B cell (primary cell): ENCODE data around the gene C3orf18. TPM values are rescaled to one million over a fixed set of nuclear protein-coding genes. Genes with fewer than 3 reads are reported as not detected.
"Not testable (repeated sequence)": the region's sequence is repeated elsewhere in the genome, so short reads cannot be mapped to it uniquely, and the experiment has no call there.

ENCODE experiments used
- ATAC-seq: fragments of 200-7000 bp; cut with Tn5 transposase; one replicate; pipeline ENCODE4 v1.10.0; 2021; ENCODE audit warnings: low read depth, mild to moderate bottlenecking, moderate number of reproducible peaks, moderate library complexity
- CTCF ChIA-PET: fragments of 350-600 bp; sonication (Branson Sonifier 250); formaldehyde crosslinking; loops from one replicate; lab custom pipeline; 2021; ENCODE audit warnings: antibody characterized with exemption, inconsistent platforms; lab: Charles Lee
- POLR2A ChIA-PET: fragments of 350-600 bp; sonication (Branson Sonifier 250); formaldehyde crosslinking; loops from one replicate; lab custom pipeline; 2021; ENCODE audit warnings: antibody characterized with exemption; lab: Charles Lee
- DNase-seq: peaks from one replicate; pipeline ENCODE4 v3.0.0; 2013
- H2AFZ ChIP-seq: 2 replicates; pipeline ENCODE4 v1.6.1; 2012; ENCODE audit warnings: mild to moderate bottlenecking, low read depth, low read length; ENCODE audit not compliant: insufficient read depth, poor library complexity, severe bottlenecking
- H3K27ac ChIP-seq, 2 donors: 1 replicate in 1 of 2; 2 replicates in 1 of 2; pipeline ENCODE4 v1.5.1; 2012 to 2013; ENCODE audit warnings: low read length in 2 of 2, mild to moderate bottlenecking in 2 of 2, moderate library complexity in 1 of 2
- H3K27me3 ChIP-seq, 4 experiments: fragments of 200-600 bp in 1 of 4; sonication (generic) in 1 of 4; replicated peaks in 1 of 4; 1 replicate in 2 of 4; 2 replicates in 2 of 4; pipeline versions ENCODE4 v1.6.1 to v1.7.0; 2013 to 2016; ENCODE audit warnings: low read length in 3 of 4, mild to moderate bottlenecking in 2 of 4, mixed read lengths in 1 of 4, moderate library complexity in 1 of 4; ENCODE audit not compliant: insufficient read depth in 4 of 4, control insufficient read depth in 3 of 4; ENCODE audit errors: control extremely low read depth in 1 of 4
- H3K36me3 ChIP-seq, 2 experiments: replicated peaks in 1 of 2; 1 replicate in 1 of 2; 2 replicates in 1 of 2; pipeline versions ENCODE4 v1.6.1 to v1.7.1; 2013; ENCODE audit warnings: low read length in 1 of 2; ENCODE audit not compliant: insufficient read depth in 2 of 2, control insufficient read depth in 1 of 2; ENCODE audit errors: control extremely low read depth in 1 of 2, extremely low read depth in 1 of 2
- H3K4me1 ChIP-seq, 2 donors: fragments of 200-600 bp in 1 of 2; sonication (generic) in 1 of 2; 1 replicate in 1 of 2; 2 replicates in 1 of 2; pipeline versions ENCODE4 v1.5.1 to v1.6.1; 2013 to 2017; ENCODE audit warnings: low read length in 2 of 2; ENCODE audit not compliant: control insufficient read depth in 2 of 2, insufficient read depth in 2 of 2
- H3K4me2 ChIP-seq: replicated peaks from 2 replicates; pipeline ENCODE3; 2012; ENCODE audit warnings: mild to moderate bottlenecking, low read depth, low read length; ENCODE audit not compliant: poor library complexity, severe bottlenecking
- H3K4me3 ChIP-seq, 5 experiments: fragments of 200-600 bp in 1 of 5; sonication (generic) in 1 of 5; 1 replicate in 3 of 5; 2 replicates in 2 of 5; pipeline versions ENCODE4 v1.5.1 to v1.7.0; 2011 to 2016; ENCODE audit warnings: low read length in 4 of 5, mild to moderate bottlenecking in 4 of 5, low read depth in 2 of 5, control low read depth in 1 of 5, moderate library complexity in 1 of 5; ENCODE audit not compliant: insufficient read depth in 1 of 5; ENCODE audit errors: control extremely low read depth in 1 of 5, extremely low read depth in 1 of 5
- H3K79me2 ChIP-seq: fragments of 200-600 bp; sonication (generic); one replicate; pipeline ENCODE4 v1.6.0; 2016; ENCODE audit warnings: low read length; ENCODE audit not compliant: control insufficient read depth, insufficient read depth
- H3K9ac ChIP-seq: fragments of 200-600 bp; sonication (generic); 2 replicates; pipeline ENCODE4 v1.6.1; 2017; ENCODE audit warnings: mild to moderate bottlenecking, low read length, moderate library complexity
- H3K9me3 ChIP-seq, 3 donors: one replicate each; pipeline versions ENCODE4 v1.6.1 to v1.7.1; 2013; ENCODE audit warnings: low read length in 2 of 3; ENCODE audit not compliant: control insufficient read depth in 2 of 3, insufficient read depth in 1 of 3; ENCODE audit errors: control extremely low read depth in 1 of 3
- H4K20me1 ChIP-seq: 2 replicates; pipeline ENCODE4 v1.6.0; 2012; ENCODE audit warnings: mild to moderate bottlenecking, low read length; ENCODE audit not compliant: insufficient read depth, control insufficient read depth, poor library complexity, severe bottlenecking
- H3K27ac Mint-ChIP-seq: one replicate; pipeline ENCODE4 v1.8.0; 2021; ENCODE audit warnings: mixed read lengths
- H3K27me3 Mint-ChIP-seq: one replicate; pipeline ENCODE4 v1.8.0; 2021; ENCODE audit warnings: mixed read lengths
- H3K4me1 Mint-ChIP-seq: one replicate; pipeline ENCODE4 v1.8.0; 2021; ENCODE audit warnings: mixed read lengths
- H3K4me3 Mint-ChIP-seq: one replicate; pipeline ENCODE4 v1.8.0; 2021; ENCODE audit warnings: mixed read lengths
- H3K9me3 Mint-ChIP-seq: one replicate; pipeline ENCODE4 v1.8.0; 2022; ENCODE audit warnings: mixed read lengths; ENCODE audit not compliant: insufficient read depth
- EZH2 ChIP-seq: IDR thresholded peaks from 2 replicates; pipeline ENCODE4 v1.6.1; 2012; ENCODE audit warnings: borderline replicate concordance, low read depth, mild to moderate bottlenecking, moderate library complexity, low read length; ENCODE audit not compliant: insufficient read depth, poor library complexity, severe bottlenecking
- WGBS: methylation state at CpG from one replicate; pipeline ENCODE4 v1.1.5; 2013; ENCODE audit warnings: missing lambda C conversion rate; ENCODE audit not compliant: insufficient coverage; 5-methylcytosine and 5-hydroxymethylcytosine counted together
- intact Hi-C: fragments of 100-400 bp; cut with micrococcal nuclease; formaldehyde crosslinking; loops from one replicate; pipeline ENCODE4 v1.10.0; 2022
- polyA plus RNA-seq: library from polyadenylated mRNA; depleted of rRNA; stranded (reverse); fragments of >200 nt; gene quantifications from 2 replicates; pipeline ENCODE4 v1.2.3, GENCODE V29; 2012
- total RNA-seq, 2 donors: library from RNA; stranded (reverse); fragments of 120-200 nt in 1 of 2; gene quantifications; 1 replicate in 1 of 2; 2 replicates in 1 of 2; pipeline versions ENCODE4 v1.2.3 to v1.2.4, GENCODE V29; 2013 to 2022
- TF ChIP-seq, protein P1 (sequence below): fragments of 200-600 bp; IDR thresholded peaks from one replicate; pipeline ENCODE4 v1.8.0; 2022; ENCODE audit warnings: antibody characterized with exemption, mild to moderate bottlenecking

The C3orf18 gene
- total and polyA plus RNA-seq, 2 donors (not counting 1 experiment from before 2014, with no cell fraction given), result 14.3 to 15.4 TPM

DNA sequence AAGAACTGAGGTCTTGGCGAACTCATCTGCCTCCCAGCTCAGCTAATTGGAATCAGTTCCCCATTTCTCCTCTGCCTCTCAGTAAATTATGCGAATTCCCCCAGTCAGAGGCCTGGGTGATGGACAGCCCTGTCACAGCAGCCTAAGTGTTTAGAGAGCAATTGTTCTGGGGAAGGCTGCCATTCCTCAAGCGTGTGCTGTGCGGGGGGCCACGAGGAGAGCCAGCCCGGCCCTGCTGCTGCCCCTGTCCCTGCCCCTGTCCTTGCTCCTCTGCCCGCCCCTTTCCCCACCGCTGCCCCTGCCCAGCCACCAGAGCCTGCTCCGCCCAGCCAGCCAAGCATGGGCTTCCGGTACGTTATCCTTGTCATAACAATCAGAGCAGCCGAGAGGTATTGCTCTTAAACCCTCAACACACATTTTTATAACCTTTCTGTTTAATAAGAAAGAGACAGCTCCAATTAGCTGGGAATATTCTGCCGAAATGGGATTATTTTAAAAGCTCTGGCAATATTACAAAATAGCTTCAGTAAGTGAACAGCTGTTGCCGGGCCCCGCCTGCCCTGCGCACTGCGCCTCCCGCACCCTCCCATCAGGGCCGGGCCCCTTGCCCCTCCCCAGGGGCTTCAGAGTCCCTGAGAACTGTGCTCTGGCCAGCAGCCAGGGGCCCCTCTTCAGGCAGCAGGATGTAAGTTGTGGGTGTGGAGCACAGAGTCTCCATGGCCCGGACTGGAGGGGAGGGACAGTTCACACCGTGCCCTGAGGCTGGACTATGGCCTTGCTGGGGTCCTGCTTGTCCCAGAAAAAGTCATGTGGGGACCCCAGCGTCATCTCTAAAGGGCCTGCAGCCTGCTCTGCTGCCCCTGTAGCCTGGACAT is 51.7 kb downstream of the C3orf18 start:
- ChIA-PET CTCF (interaction anchor here (1.0 to 3.6 kb wide), 3 partner anchors 8 to 52 kb away, joined by 3 to 17 read pairs (median 16); partner anchors contain the start of gene C3orf18), POLR2A (interaction anchor here (0.7 to 1.1 kb wide), 3 partner anchors 12 to 53 kb away, joined by 3 read pairs; partner anchors contain the start of genes CACNA2D2 and HEMK1)
- H4K20me1 ChIP-seq, result no peaks in the 10 kb centered on the region
- no peaks in the 10 kb centered on the region for H3K9me3 ChIP-seq
- Mint-ChIP-seq H3K27me3 (peaks cover 3% of the 10 kb centered on the region), H3K4me1 (peaks cover 34% of the 10 kb centered on the region), H3K27ac (peak overlapping the region; percentile 93), H3K4me3 (peak overlapping the region; percentile 83), H3K9me3 (no peaks in the 10 kb centered on the region)
- H3K4me2 ChIP-seq, result peak overlapping the region; percentile 83
- peak overlapping the region; percentile 2 to 51 (median 20) for H3K4me3 ChIP-seq
- intact Hi-C loops, result loop anchor here (1.0 to 5.0 kb wide), 2 partner anchors 13 to 51 kb away; partner anchors contain the start of genes C3orf18, CACNA2D2 and HEMK1
- H3K27ac ChIP-seq, result peak overlapping the region; percentile 76 to 80
- H3K36me3 ChIP-seq, result no peaks in the 10 kb centered on the region
- no peak for TF ChIP-seq EZH2
- TF ChIP-seq, protein P1, sequence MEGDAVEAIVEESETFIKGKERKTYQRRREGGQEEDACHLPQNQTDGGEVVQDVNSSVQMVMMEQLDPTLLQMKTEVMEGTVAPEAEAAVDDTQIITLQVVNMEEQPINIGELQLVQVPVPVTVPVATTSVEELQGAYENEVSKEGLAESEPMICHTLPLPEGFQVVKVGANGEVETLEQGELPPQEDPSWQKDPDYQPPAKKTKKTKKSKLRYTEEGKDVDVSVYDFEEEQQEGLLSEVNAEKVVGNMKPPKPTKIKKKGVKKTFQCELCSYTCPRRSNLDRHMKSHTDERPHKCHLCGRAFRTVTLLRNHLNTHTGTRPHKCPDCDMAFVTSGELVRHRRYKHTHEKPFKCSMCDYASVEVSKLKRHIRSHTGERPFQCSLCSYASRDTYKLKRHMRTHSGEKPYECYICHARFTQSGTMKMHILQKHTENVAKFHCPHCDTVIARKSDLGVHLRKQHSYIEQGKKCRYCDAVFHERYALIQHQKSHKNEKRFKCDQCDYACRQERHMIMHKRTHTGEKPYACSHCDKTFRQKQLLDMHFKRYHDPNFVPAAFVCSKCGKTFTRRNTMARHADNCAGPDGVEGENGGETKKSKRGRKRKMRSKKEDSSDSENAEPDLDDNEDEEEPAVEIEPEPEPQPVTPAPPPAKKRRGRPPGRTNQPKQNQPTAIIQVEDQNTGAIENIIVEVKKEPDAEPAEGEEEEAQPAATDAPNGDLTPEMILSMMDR, result no peak
- H3K9ac ChIP-seq, result peak overlapping the region; percentile 60
- peaks cover 27 to 36% of the 10 kb centered on the region in 2 donors for H3K4me1 ChIP-seq
- no peaks in the 10 kb centered on the region for H3K79me2 ChIP-seq
- peak overlapping the region; percentile 79 for H2AFZ ChIP-seq
- peak; percentile 72 for DNase-seq
- WGBS, result 11% methylated on average over 19 of the region's 22 CpGs
- no peaks in the 10 kb centered on the region for H3K27me3 ChIP-seq
- ATAC-seq, result peak; percentile 74

DNA sequence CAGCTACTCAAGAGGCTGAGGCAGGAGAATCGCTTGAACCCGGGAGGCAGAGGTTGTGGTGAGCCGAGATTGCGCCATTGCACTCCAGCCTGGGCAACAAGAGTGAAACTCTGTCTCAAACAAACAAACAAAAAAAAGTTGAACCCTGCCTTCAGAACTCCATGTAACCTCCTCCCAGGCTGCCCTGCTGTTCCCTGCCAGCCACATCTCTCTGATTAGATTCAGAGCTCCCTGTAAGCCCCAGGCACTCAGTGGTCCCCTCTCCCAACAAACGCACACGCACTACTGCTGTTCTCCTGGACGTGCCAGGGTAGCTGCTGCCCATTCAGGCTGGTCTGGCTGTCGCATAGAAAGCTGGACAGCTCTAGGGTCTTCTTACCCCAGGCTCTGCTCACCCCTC is 54.6 kb downstream of the C3orf18 start:
- intact Hi-C loops, H3K4me3 ChIP-seq, H3K27me3 ChIP-seq, H3K9me3 ChIP-seq, H4K20me1 ChIP-seq, H3K27me3 Mint-ChIP-seq, H3K27ac Mint-ChIP-seq, H3K9me3 Mint-ChIP-seq, H3K27ac ChIP-seq, ATAC-seq, DNase-seq, H3K36me3 ChIP-seq, H3K79me2 ChIP-seq, H3K9ac ChIP-seq, H3K4me2 ChIP-seq, H2AFZ ChIP-seq, H3K4me3 Mint-ChIP-seq, POLR2A ChIA-PET: not testable (repeated sequence)
- 95% methylated on average over 5 of the region's 8 CpGs for WGBS
- CTCF ChIA-PET, result interaction anchor here (0.7 to 3.6 kb wide), 3 partner anchors 11 to 107 kb away, joined by 3 to 16 read pairs (median 8); no protein-coding TSS in a partner anchor
- peaks cover 26% of the 10 kb centered on the region for H3K4me1 Mint-ChIP-seq
- H3K4me1 ChIP-seq, result peaks cover 24 to 29% of the 10 kb centered on the region in 2 donors
